Suprapubic skin (tissue), 3 donors: ENCODE data around the gene DSCAML1.

Experiments used
- POLR2AphosphoS5 ChIP-seq, 3 donors: sonication (generic); formaldehyde crosslinking; IDR thresholded peaks; one replicate each; pipeline ENCODE4 v1.6.1; 2017; ENCODE audit warnings: antibody characterized with exemption in 3 of 3
- TF ChIP-seq, protein P1 (sequence below), 2 donors: fragments of 200-600 bp in 1 of 2; fragments of 450-650 bp in 1 of 2; sonication (generic) in 1 of 2; IDR thresholded peaks; one replicate each; pipeline ENCODE4 v1.5.1; 2016 to 2019; ENCODE audit warnings: antibody characterized with exemption in 2 of 2, mild to moderate bottlenecking in 1 of 2, moderate library complexity in 1 of 2

- TF ChIP-seq, protein P1, sequence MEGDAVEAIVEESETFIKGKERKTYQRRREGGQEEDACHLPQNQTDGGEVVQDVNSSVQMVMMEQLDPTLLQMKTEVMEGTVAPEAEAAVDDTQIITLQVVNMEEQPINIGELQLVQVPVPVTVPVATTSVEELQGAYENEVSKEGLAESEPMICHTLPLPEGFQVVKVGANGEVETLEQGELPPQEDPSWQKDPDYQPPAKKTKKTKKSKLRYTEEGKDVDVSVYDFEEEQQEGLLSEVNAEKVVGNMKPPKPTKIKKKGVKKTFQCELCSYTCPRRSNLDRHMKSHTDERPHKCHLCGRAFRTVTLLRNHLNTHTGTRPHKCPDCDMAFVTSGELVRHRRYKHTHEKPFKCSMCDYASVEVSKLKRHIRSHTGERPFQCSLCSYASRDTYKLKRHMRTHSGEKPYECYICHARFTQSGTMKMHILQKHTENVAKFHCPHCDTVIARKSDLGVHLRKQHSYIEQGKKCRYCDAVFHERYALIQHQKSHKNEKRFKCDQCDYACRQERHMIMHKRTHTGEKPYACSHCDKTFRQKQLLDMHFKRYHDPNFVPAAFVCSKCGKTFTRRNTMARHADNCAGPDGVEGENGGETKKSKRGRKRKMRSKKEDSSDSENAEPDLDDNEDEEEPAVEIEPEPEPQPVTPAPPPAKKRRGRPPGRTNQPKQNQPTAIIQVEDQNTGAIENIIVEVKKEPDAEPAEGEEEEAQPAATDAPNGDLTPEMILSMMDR (IDR thresholded peaks at IDR 0.05): no peak
- no peak for TF ChIP-seq POLR2AphosphoS5 (IDR thresholded peaks at IDR 0.05)
These were observed 404.9 kb downstream of the DSCAML1 start for GRCh38 chr11:117392001-117392690.
